ENCODE results near the gene ATP11A.

ATP11A gene

DNA sequence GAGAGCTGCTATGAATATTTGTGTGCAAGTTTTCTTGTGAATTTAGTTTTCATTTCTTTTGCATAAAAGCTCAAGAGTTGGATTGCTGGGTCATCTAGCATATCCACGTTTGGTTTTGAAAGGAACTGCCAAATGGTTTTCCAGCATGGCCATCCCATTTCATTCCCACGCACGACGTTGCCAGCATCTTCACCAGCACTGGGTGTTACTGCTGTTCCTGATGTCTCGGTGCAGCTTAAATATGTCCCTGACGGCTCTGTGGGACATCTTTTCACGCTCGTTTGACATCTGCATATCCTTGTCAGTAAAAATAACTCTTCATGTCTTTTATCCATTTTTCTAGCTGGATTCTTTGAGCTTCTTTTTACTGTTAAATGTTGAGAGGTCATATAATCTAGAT is 123.7 kb downstream of the ATP11A start:
- DNase-seq (ENCODE audit: low read depth in 2 of 3, low spot score in 2 of 3): no peak

DNA sequence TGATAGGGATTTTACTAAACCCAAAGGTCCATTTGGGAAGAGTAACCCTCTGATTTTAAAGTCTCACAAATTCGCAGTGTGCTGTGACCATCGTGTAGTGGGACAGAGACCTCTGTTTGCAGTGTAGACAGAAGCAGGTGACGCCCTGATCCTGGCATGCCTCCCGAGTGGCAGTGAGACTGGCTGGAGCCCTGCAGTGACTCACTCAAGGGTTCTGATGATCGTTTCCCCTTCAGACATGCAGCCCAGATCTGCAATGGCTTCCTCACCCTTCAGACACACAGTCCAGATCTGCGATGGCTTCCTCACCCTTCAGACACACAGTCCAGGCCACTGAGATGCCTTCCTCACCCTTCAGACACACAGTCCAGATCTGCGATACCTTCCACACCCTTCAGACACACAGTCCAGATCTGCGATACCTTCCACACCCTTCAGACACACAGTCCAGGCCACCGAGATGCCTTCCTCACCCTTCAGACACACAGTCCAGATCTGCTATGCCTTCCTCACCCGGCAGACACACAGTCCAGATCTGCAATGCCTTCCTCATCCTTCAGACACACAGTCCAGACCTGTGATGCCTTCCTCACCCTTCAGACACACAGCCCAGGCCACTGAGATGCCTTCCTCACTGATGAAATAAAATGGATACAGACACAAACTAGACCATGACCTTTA is 125.2 kb downstream of the ATP11A start:
- DNase-seq (ENCODE audit: low read depth in 2 of 3, low spot score in 2 of 3): no peak

DNA sequence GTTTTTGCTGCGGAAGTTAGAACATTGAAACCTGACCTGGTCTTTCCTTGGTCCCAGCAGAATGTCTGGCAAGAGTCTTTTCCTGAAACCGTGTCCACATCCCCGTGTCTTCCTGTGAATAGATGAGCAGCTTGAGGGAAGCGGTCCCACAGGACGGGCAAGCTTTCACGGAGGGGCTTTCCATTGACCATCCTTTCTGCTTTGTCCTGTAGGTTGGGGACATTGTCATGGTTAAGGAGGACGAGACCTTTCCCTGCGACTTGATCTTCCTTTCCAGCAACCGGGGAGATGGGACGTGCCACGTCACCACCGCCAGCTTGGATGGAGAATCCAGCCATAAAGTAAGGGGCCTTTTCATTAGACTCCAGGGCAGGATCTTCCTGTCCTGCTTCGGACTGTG is 126.0 kb downstream of the ATP11A start:
- no peak for DNase-seq (ENCODE audit: low read depth in 2 of 3, low spot score in 2 of 3)

DNA sequence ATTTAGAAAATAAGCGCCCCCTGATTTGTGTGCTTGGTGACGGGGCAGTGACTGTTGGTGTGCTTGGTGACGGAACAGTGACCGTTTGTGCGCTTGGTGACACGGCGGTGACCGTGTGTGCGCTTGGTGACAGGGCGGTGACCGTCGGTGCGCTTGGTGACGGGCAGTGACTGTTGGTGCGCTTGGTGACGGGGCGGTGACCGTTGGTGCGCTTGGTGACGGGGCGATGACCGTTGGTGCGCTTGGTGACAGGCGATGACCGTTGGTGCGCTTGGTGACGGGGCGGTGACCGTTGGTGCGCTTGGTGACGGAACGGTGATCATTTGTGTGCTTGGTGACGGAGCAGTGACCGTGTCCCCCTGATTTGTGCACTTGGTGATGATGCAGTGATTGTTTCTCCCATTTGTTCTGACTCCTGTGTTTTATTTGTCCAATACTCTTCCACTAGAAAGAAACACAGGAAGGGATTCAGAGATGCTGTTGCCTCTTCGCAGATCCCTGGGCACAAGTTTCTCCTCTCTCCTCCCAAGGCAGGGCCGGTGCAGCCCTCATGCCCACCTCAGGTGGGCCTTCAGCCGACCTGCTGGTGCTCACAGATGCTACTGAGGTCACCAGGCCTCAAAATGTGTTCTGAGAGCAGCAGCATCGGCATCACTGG is 128.3 kb downstream of the ATP11A start:
- DNase-seq (ENCODE audit: low read depth in 2 of 3, low spot score in 2 of 3): no peak

DNA sequence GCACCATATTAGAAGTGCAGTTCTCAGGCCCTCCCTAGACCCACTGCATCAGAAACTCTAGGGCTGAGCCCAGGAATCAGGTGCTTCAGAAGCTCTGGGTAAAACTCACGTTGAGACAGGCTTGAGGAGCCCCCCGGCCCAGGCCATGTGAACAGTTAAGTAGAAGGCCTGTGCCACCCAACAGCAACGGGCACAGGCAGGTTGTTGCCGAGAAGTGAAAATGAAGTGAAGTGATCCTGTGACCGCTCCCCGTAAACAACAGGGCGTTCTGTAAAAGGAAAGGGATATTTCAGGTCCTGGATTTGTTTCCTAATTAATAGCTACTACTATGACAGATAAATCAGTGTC is 128.8 kb downstream of the ATP11A start:
- DNase-seq (ENCODE audit: low read depth in 2 of 3, low spot score in 2 of 3): no peak

DNA sequence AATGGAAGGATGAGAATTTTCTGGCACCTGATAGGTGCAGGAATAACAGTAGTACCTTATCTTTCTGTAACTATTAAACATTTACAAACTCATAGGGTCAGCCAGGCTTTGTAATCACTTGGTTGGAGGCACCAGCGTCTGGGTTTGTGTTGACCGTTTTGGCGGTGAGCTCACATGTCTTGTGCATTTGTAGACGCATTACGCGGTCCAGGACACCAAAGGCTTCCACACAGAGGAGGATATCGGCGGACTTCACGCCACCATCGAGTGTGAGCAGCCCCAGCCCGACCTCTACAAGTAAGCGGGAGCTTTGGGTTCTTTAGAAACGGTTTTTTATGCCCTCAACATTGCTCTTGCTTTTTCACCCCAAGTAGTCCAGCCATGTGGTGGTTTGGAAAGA is 129.3 kb downstream of the ATP11A start:
- DNase-seq (ENCODE audit: low read depth in 2 of 3, low spot score in 2 of 3): no peak

DNA sequence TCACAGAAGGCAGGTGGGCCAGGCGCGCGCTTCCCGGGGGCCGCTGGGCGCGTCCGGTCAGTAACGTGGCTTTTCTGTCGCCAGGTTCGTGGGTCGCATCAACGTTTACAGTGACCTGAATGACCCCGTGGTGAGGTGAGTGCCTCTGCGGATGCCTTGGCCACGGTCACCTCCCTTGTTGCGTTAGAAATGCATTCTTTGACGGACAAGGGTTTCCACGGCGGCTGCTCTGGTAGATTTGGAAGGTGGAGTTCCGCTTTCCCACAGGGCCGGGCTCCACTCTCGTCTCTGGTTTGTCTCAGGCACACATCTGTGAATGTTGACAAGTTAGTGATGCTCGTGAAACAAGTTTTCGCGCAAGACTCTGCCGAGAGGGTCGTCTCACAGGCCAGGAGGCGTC is 130.0 kb downstream of the ATP11A start:
- DNase-seq (ENCODE audit: low read depth in 2 of 3, low spot score in 2 of 3): no peak

DNA sequence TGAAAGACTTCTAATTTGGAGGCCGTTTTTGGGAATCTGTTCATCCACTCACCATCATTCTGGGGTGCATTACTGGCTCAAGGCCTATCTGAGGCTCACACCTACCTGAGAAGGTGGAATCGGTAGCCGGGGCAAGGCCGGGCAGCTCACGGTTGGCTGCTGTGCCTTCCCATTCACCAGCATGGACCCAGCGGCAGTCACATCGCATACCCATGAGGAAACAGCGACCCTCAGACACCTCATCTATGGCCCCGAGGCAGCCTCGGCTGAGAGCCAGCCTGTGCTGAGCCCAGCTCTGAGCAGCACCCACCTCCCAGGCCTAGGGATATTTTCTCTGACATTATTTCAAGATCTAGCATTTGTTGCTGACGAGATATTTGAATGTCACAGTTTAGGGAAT is 130.5 kb downstream of the ATP11A start:
- no peak for DNase-seq (ENCODE audit: low read depth in 2 of 3, low spot score in 2 of 3)

DNA sequence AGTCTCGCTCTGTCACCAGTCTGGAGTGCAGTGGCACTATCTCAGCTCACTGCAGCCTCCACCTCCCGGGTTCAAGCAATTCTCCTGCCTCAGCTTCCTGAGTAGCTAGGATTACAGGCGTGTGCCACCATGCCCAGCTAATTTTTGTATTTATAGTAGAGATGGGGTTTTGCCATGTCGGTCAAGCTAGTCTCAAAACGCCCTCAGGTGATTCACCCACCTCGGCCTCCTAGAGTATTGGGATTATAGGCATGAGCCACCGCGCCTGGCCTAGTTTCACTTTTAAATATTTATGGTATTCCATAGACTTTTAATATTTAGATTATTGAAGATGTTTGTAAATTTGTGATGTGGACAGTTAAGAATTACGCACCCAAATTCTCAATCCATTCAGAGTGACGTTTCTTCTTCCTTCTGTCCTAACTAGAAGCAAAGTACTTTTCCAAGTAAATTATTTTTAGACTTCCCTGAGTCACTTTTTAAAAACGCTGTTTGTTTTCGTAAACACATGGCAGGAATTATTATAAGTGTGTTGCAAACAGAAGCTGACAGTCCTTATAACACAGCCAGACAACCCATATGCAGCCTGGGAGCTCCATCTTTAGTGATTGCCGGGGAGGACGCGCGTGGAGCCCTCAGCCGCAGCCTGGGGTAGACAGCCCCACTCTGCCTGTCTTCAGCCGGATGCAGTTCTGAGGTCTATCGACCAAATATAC is 131.7 kb downstream of the ATP11A start:
- DNase-seq (ENCODE audit: low read depth in 2 of 3, low spot score in 2 of 3): no peak

DNA sequence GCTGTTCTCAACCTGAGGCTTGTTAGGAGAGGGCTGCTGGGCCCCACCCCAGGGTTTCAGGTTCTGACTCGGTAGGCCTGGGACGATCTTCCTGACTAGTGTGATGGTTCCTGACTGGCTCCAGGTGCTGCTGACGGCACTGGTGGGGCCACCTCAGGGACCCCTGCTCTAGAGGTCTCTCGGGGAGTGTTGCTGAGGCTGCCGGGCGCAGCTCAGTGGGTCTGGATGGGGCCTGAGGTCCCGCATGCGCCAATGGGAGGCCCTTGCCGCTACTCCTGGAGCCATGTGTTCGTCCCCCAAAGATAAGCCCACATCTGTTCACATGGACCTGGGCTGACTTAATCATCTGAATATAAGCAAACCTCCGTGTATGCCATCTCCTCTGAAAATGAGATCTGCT is 133.0 kb downstream of the ATP11A start:
- DNase-seq (ENCODE audit: low read depth in 2 of 3, low spot score in 2 of 3): no peak

DNA sequence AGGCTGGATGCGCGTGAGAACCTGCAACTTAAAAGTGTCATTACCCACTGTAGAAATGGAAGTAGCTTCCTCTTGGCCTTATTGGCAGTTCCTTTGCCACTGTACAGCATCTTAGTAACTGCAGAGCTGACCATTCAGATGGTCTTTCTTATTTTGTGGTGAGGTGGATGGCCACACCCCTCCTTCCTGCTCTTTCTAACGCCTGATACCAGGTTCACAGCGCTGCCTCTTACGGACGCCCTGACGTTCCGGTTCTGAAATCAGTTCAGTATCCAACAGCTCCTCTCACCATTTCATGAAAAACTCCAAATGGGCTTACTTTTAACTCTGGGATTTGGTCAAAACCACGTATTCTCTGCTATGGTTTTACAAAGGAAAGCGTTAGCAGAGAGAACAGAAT is 134.6 kb downstream of the ATP11A start:
- DNase-seq (ENCODE audit: low read depth in 2 of 3, low spot score in 2 of 3): no peak

DNA sequence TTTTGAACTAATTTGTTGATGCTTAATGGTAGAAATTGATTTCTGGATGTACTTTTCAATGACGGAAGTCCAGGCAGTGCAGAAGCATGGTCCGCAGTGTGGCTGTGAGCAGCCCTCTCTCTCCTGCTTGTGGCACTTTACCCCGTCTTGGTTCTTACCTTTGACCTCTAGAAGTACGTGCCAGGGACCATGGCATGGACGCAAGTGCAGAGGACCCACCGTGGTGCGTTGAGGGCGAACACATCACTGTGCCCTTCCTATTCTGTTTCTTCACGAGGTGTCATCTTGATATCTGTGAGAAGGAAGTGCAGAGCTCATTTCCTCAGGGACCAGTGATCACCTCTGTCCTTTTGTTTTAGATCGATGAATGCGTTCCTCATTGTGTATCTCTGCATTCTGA is 135.2 kb downstream of the ATP11A start:
- DNase-seq (ENCODE audit: low read depth in 2 of 3, low spot score in 2 of 3): no peak

DNA sequence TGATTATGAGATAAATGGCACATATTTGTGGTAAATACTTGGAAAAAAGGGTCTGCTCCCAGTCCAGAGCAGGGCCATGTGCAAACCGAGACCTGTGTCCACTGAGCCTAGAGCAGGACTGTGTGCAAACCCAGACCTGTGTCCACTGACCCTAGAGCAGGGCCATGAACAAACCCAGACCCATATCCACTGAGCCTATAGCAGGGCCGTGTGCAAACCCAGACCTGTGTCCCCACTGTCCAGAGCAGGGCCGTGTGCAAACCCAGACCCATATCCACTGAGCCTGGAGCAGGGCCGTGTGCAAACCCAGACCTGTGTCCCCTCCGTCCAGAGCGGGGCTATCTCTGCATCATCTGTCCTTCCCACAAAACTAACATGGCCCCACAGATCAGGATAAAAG is 136.0 kb downstream of the ATP11A start:
- DNase-seq (ENCODE audit: low read depth in 2 of 3, low spot score in 2 of 3): no peak

DNA sequence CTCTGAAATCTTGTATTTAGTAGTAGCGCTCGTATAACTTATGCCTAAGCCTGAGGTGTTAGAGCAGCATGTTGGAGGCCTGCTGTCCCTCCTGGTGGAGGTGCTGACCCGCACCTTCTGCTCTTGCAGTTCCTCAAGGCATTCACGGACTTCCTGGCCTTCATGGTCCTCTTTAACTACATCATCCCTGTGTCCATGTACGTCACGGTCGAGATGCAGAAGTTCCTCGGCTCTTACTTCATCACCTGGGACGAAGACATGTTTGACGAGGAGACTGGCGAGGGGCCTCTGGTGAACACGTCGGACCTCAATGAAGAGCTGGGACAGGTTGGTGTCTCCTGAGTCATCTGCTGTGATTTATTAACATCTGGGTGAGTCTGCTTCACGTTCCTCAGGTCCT is 136.7 kb downstream of the ATP11A start:
- DNase-seq (ENCODE audit: low read depth in 2 of 3, low spot score in 2 of 3): no peak

DNA sequence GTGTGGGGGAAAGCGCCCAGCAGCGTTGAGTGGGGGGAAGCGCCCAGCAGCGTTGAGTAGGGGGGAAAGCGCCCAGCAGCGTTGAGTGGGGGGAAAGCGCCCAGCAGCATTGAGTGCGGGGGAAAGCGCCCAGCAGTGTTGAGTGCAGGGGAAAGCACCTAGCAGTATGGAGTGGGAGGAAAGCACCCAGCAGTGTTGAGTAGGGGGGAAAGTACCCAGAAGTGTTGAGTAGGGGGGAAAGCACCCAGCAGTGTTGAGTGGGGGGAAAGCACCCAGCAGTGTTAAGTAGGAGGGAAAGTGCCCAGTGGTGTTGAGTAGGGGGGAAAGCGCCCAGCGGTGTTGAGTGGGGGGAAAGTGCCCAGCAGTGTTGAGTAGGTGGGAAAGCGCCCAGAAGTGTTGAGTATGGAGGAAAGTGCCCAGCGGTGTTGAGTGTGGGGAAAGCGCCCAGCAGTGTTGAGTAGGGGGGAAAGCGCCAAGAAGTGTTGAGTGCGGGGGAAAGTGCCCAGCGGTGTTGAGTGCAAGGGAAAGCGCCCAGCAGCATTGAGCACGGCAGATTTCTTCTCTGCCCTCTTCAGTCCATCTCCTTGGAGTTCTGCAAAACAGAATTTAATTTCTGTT is 138.4 kb downstream of the ATP11A start:
- DNase-seq (ENCODE audit: low read depth in 2 of 3, low spot score in 2 of 3): no peak

DNA sequence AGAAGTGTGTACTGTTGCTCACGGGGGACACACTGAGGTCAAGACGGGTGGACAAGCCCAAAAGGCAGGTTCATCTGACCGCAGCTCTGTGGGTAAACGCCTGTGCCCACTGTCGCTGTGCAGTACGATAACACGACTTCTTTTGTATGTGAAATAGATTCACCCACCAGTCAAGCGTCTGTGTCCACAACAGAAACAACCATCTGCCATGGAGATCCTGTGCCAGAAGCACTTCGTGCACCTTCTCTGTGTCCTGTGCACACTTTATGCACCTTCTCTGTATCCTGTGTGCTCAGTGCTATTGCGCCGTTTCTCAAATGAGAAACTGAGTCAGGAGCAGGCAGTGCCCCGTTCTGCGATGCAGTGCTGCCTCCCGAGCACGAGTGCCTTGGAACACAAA is 138.9 kb downstream of the ATP11A start:
- no peak for DNase-seq (ENCODE audit: low read depth in 2 of 3, low spot score in 2 of 3)

DNA sequence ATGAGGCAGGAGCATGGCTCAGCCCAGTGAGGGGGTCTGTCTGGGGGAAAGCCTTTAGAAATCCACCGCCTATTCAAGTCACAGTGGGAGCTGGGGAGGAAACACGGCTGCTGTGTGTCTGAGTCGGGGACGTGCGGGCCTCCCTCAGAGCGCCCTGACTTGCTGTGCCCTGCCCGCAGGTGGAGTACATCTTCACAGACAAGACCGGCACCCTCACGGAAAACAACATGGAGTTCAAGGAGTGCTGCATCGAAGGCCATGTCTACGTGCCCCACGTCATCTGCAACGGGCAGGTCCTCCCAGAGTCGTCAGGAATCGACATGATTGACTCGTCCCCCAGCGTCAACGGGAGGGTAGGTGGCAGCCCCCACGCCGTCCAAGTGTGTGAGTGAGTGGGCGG is 141.4 kb downstream of the ATP11A start:
- DNase-seq (ENCODE audit: low read depth in 2 of 3, low spot score in 2 of 3): no peak

DNA sequence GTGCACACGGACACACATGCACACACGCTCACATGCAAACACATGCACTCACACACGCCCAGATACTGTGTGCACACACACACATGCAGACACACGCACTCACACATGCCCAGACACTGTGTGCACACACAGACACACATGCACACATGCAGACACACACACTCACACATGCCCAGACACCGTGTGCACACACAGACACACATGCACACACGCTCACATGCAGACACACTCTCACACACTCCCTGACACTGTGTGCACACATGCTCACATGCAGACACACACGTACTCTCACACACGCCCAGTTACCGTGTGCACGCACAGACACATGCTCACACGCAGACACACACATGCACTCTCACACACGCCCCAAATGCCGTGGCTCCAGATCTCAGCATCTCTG is 142.0 kb downstream of the ATP11A start:
- DNase-seq (ENCODE audit: low read depth in 2 of 3, low spot score in 2 of 3): no peak

DNA sequence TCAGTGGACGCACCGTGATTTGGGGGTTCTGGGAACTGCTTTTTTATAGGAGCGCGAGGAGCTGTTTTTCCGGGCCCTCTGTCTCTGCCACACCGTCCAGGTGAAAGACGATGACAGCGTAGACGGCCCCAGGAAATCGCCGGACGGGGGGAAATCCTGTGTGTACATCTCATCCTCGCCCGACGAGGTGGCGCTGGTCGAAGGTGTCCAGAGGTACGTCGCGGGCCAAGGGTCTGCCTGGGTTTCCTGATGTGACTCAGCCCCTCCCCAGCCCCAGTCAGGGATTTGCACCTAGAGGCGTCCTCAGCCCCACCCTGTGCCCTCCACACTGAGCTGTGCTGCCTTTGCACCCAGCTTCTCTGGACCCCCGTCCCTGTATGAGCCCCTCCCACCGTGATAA is 143.0 kb downstream of the ATP11A start:
- no peak for DNase-seq (ENCODE audit: low read depth in 2 of 3, low spot score in 2 of 3)

DNA sequence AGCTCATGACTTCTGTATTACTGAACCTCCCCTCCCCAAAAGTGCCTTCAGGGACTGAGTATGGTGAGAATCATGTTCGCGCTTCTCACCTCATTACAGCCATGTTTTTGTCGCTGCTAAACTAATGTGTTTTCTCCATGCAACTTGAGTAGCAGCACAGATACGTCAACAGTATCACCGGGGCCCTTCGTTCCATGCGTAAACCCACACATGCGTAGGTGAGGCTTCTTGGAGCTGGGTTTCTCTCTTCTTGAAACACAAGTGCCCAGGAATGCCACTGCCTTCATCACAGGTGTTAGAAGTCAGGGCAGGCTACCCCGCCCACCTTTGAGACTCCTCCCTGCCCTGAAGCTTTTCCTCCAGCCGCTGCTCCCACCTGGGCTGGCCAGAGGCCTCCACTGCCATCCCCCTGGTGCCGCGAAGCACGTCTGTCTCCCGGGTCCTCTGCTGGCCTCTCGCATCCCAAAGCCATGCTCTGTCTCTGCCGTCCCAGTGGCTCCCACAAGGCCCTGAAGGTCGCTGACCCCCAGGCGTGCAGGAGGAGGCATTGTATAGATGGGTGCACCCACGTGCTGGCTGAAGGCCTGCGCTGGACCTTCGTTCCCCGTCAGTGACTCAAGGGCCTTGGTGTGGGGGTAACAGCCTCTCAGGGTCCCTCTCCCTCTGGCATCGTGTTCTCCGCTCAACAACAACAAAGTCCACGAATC is 143.9 kb downstream of the ATP11A start:
- no peak for DNase-seq (ENCODE audit: low read depth in 2 of 3, low spot score in 2 of 3)

DNA sequence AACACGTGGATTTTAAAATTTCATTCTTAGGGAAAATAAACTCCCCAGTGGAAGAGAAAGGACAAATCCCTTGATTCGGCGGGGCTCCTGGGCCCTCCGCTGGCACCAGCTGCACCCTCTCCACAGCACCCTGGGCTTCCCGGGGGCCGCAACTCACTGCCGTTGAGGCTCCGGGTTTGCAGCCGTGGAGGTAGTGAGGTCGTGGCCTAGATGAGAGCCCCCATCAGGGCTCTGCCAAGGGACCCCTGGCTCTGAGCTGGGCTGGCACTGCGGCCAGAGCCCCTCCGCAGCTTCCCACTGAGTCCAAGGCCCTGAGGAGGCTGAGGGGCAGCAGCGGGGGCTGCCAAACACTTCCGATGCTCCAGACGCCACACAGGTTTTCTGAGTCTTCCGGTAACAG is 145.5 kb downstream of the ATP11A start:
- no peak for DNase-seq (ENCODE audit: low read depth in 2 of 3, low spot score in 2 of 3)

DNA sequence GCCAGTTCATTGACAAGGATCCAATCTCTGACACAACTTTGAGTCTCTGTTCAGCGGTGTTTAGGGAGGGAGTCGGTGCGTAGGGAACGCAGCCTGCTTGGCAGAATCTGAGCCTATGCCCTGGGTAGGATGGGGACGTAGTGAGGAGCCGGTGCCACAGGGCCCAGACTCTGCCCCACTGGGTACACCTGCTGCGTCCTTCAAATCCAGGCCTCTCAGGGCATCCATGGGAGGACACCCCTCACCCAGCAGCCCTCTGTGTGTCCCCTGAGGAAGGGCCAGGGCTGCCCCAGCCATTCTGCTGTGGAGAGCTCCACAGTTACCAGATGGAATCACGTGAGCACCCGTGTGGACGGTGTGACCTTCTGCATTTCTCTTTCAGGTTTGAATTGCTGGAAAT is 146.0 kb downstream of the ATP11A start:
- DNase-seq (ENCODE audit: low read depth in 2 of 3, low spot score in 2 of 3): no peak

All from activated CD8-positive, alpha-beta memory T cell treated with anti-CD3 and anti-CD28 coated beads for 48 hours (primary cell).